Fibroblast of lung (primary cell): ENCODE data around the gene SET. TPM values are rescaled to one million over a fixed set of nuclear protein-coding genes. Genes with fewer than 3 reads are reported as not detected.
"Not testable (repeated sequence)": the region's sequence is repeated elsewhere in the genome, so short reads cannot be mapped to it uniquely, and the experiment has no call there.

Experiments
- DNase-seq, 2 donors: peaks; one replicate each; pipeline versions ENCODE4 v3.0.0 to v3.0.0-alpha.2; 2010; ENCODE audit warnings: low read depth in 2 of 2
- H2AFZ ChIP-seq: 2 replicates; pipeline ENCODE4 v1.5.1; 2012; ENCODE audit warnings: low read length, control low read depth, inconsistent platforms
- H3K27ac ChIP-seq: 2 replicates; pipeline ENCODE4 v1.5.1; 2011; ENCODE audit warnings: low read length, control low read depth; ENCODE audit not compliant: insufficient read depth
- H3K27me3 ChIP-seq: 2 replicates; pipeline ENCODE4 v1.5.1; 2011; ENCODE audit warnings: mild to moderate bottlenecking, low read length; ENCODE audit not compliant: control insufficient read depth, insufficient read depth
- H3K36me3 ChIP-seq: 2 replicates; pipeline ENCODE4 v1.5.1; 2011; ENCODE audit warnings: low read length; ENCODE audit not compliant: control insufficient read depth, insufficient read depth
- H3K4me1 ChIP-seq: 2 replicates; pipeline ENCODE4 v1.5.1; 2011; ENCODE audit warnings: low read length; ENCODE audit not compliant: control insufficient read depth, insufficient read depth; ENCODE audit errors: extremely low read depth
- H3K4me2 ChIP-seq: 2 replicates; pipeline ENCODE4 v1.5.1; 2011; ENCODE audit warnings: low read length, control low read depth; ENCODE audit not compliant: insufficient read depth; ENCODE audit errors: extremely low read depth
- H3K4me3 ChIP-seq, 4 experiments: fragments of 200-600 bp in 1 of 4; sonication (generic) in 1 of 4; replicated peaks in 1 of 4; 2 replicates each; pipeline ENCODE4 v1.5.1; 2011 to 2016; ENCODE audit warnings: low read length in 4 of 4, low read depth in 3 of 4, mild to moderate bottlenecking in 3 of 4, control low read depth in 2 of 4, inconsistent platforms in 1 of 4, mixed read lengths in 1 of 4; ENCODE audit not compliant: insufficient read depth in 1 of 4; ENCODE audit errors: control extremely low read depth in 1 of 4
- H3K79me2 ChIP-seq: 2 replicates; pipeline ENCODE4 v1.5.1; 2012; ENCODE audit warnings: mild to moderate bottlenecking, low read length, inconsistent platforms; ENCODE audit not compliant: control insufficient read depth, insufficient read depth
- H3K9ac ChIP-seq: 2 replicates; pipeline ENCODE4 v1.5.1; 2011; ENCODE audit warnings: mild to moderate bottlenecking, low read length, control low read depth; ENCODE audit not compliant: insufficient read depth
- H3K9me3 ChIP-seq: 2 replicates; pipeline ENCODE4 v1.5.1; 2012; ENCODE audit warnings: low read depth, low read length; ENCODE audit not compliant: control insufficient read depth, insufficient read depth
- H4K20me1 ChIP-seq: 2 replicates; pipeline ENCODE4 v1.5.1; 2011; ENCODE audit warnings: low read length; ENCODE audit not compliant: control insufficient read depth, insufficient read depth; ENCODE audit errors: extremely low read depth
- EZH2 ChIP-seq: IDR thresholded peaks from 2 replicates; pipeline ENCODE4 v1.5.1; 2012; ENCODE audit warnings: low read length, control low read depth, mild to moderate bottlenecking; ENCODE audit errors: missing control alignments
- polyA plus RNA-seq, 2 donors: library from polyadenylated mRNA; depleted of rRNA in 1 of 2; stranded (reverse) in 1 of 2; unstranded in 1 of 2; fragments of >200 nt; gene quantifications; 2 replicates each; pipeline ENCODE4 v1.2.1, GENCODE V29; 2011 to 2012; ENCODE audit warnings: missing spikeins in 1 of 2
- total RNA-seq: library from RNA; depleted of rRNA; stranded (reverse); fragments of >200 nt; gene quantifications from 2 replicates; pipeline ENCODE4 v1.2.1, GENCODE V29; 2014
- TF ChIP-seq, protein P1 (sequence below), 2 donors: IDR thresholded peaks in 1 of 2; conservative IDR thresholded peaks in 1 of 2; 1 replicate in 1 of 2; 2 replicates in 1 of 2; pipeline ENCODE4 v1.5.1; 2011 to 2012; ENCODE audit warnings: low read length in 2 of 2, control low read depth in 1 of 2, inconsistent platforms in 1 of 2, low read depth in 1 of 2, mild to moderate bottlenecking in 1 of 2

Gene SET
- total and polyA plus RNA-seq, 2 donors (not counting 1 experiment from before 2014, with no cell fraction given) = 256 to 456 TPM

DNA sequence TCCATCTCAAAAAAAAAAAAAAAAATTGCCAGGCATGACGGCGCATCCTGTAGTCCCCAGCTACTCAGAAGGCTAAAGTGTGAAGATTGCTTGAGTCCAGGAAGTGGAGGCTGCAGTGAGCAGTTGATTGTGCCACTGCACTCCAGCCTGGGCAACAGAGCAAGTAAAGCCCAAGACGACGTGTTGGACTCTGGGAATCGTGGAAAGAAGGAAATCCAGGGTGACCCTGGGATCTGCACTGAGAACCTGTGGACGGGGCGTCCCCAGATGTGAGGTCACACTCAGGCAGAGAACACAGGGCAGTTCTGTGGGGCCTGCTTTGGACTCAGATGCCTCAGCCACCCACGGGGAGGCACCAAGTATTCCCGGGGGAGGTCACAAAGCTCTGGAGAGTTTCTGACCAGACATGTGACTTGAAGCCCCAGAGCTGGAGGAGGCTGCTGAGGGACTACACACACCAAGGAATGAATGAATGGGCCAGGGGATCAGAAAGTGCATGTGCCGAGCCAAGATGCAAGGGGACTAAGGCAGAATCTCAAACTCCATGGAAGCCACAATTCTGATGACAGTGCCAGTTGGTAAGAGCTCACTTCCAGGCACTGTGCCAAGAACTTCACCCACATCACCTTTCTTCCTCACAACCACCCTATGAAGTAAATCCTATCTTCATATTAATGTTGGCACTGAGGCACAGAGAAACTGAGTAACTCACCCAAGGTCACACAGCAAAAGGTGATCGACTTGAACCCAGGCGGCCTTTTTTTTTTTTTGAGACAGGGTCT, 45.3 kb upstream of the SET start:
- Histone ChIP-seq H3K9me3 (no peaks in the 10 kb centered on the region), H3K4me3 (no peak overlapping the region), H3K4me1 (peaks cover 3% of the 10 kb centered on the region), H3K27me3 (no peaks in the 10 kb centered on the region), H2AFZ (no peak overlapping the region), H3K4me2 (no peak overlapping the region), H3K79me2 (peaks cover 5% of the 10 kb centered on the region), H4K20me1 (no peaks in the 10 kb centered on the region), H3K36me3 (peaks cover 2% of the 10 kb centered on the region), H3K27ac (no peak overlapping the region), H3K9ac (no peak overlapping the region)
- no peak for DNase-seq
- TF ChIP-seq EZH2 = no peak
- TF ChIP-seq, protein P1, sequence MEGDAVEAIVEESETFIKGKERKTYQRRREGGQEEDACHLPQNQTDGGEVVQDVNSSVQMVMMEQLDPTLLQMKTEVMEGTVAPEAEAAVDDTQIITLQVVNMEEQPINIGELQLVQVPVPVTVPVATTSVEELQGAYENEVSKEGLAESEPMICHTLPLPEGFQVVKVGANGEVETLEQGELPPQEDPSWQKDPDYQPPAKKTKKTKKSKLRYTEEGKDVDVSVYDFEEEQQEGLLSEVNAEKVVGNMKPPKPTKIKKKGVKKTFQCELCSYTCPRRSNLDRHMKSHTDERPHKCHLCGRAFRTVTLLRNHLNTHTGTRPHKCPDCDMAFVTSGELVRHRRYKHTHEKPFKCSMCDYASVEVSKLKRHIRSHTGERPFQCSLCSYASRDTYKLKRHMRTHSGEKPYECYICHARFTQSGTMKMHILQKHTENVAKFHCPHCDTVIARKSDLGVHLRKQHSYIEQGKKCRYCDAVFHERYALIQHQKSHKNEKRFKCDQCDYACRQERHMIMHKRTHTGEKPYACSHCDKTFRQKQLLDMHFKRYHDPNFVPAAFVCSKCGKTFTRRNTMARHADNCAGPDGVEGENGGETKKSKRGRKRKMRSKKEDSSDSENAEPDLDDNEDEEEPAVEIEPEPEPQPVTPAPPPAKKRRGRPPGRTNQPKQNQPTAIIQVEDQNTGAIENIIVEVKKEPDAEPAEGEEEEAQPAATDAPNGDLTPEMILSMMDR (conservative IDR thresholded peaks at IDR 0.05 in 1 of 2, IDR thresholded peaks at IDR 0.05 in 1 of 2; ENCODE audit: low read depth in 1 of 2, low read length in 2 of 2) = no peak

GRCh38 chr9:128648206-128648605, 40.8 kb upstream of the SET start:
- H3K4me1 ChIP-seq, H4K20me1 ChIP-seq, H3K27me3 ChIP-seq, H3K9ac ChIP-seq, H3K4me3 ChIP-seq, H3K27ac ChIP-seq, H3K4me2 ChIP-seq, H3K9me3 ChIP-seq, H2AFZ ChIP-seq, H3K36me3 ChIP-seq, H3K79me2 ChIP-seq: not testable (repeated sequence)
- DNase-seq = peak in 1 of 2 donors; percentile 55
- TF ChIP-seq, protein P1 (conservative IDR thresholded peaks at IDR 0.05 in 1 of 2, IDR thresholded peaks at IDR 0.05 in 1 of 2; ENCODE audit: low read depth in 1 of 2, low read length in 2 of 2) = peak in 1 of 2 donors; percentile 22

DNA sequence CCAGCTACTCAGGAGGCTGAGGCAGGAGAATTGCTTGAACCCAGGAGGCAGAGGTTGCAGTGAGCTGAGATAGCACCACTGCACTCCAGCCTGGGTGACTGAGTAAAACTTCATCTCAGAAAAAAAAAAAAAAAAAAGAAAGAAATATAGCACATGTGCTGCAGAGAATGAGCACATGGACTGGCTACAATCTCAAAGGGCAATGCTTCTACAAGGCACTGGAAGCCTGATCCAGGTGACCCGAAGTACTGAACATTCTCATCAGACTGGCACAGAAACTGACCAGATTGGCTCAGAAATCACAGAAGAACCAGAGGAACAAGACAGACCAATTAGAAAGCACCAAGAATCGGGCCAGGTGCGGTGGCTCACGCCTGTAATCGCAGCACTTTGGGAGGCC, 37.2 kb upstream of the SET start:
- Histone ChIP-seq H3K79me2 (peaks cover 2% of the 10 kb centered on the region), H2AFZ (no peak overlapping the region), H3K9ac (no peak overlapping the region), H3K27ac (no peak overlapping the region), H3K4me2 (no peak overlapping the region), H3K9me3 (no peaks in the 10 kb centered on the region), H3K27me3 (no peaks in the 10 kb centered on the region), H3K36me3 (no peaks in the 10 kb centered on the region), H4K20me1 (no peaks in the 10 kb centered on the region), H3K4me1 (no peaks in the 10 kb centered on the region), H3K4me3 (no peak overlapping the region)
- DNase-seq = no peak
- TF ChIP-seq, protein P1 (conservative IDR thresholded peaks at IDR 0.05 in 1 of 2, IDR thresholded peaks at IDR 0.05 in 1 of 2; ENCODE audit: low read depth in 1 of 2, low read length in 2 of 2) = no peak
- TF ChIP-seq EZH2 = no peak
